GM03348 (cell line): Measurements from ENCODE around the gene KIF27.
A peak's percentile ranks its signal among the peaks of the same experiment; 100 is the strongest.
"Not testable (repeated sequence)": the region's sequence is repeated elsewhere in the genome, so short reads cannot be mapped to it uniquely, and the experiment has no call there.

Experiments
- DNase-seq: peaks from one replicate; pipeline ENCODE4 v3.0.0; 2012; ENCODE audit warnings: low spot score

Gene KIF27

GRCh38 chr9:83933790-83934189 is 12.6 kb upstream of the KIF27 start:
- no peak for DNase-seq

- DNase-seq, result no peak
Observed at GRCh38 chr9:83932851-83933250, 11.6 kb upstream of the KIF27 start.

GRCh38 chr9:83932011-83932410 is 10.8 kb upstream of the KIF27 start:
- no peak for DNase-seq

- no peak for DNase-seq
Observed at GRCh38 chr9:83930881-83931280, 9.6 kb upstream of the KIF27 start.

GRCh38 chr9:83927591-83927990 is 6.4 kb upstream of the KIF27 start:
- no peak for DNase-seq

GRCh38 chr9:83920469-83920926 is 734 bp downstream of the KIF27 start:
- DNase-seq, result peak; percentile 46

GRCh38 chr9:83919111-83919510 is 2.1 kb downstream of the KIF27 start:
- no peak for DNase-seq

- not testable (repeated sequence) for DNase-seq
Observed at GRCh38 chr9:83912194-83912593, 9.0 kb downstream of the KIF27 start.

- no peak for DNase-seq
Observed at GRCh38 chr9:83906144-83906543, 15.1 kb downstream of the KIF27 start.

- DNase-seq, result not testable (repeated sequence)
Observed at GRCh38 chr9:83900615-83901014, 20.6 kb downstream of the KIF27 start.

GRCh38 chr9:83894301-83894700 is 26.9 kb downstream of the KIF27 start:
- not testable (repeated sequence) for DNase-seq

GRCh38 chr9:83886498-83886897 is 34.7 kb downstream of the KIF27 start:
- not testable (repeated sequence) for DNase-seq

- peak; percentile 33 for DNase-seq
Observed at GRCh38 chr9:83885559-83886240, 35.5 kb downstream of the KIF27 start.

GRCh38 chr9:83881687-83882408 is 39.4 kb downstream of the KIF27 start:
- DNase-seq, result not testable (repeated sequence)

GRCh38 chr9:83875559-83875958 is 45.7 kb downstream of the KIF27 start:
- DNase-seq, result not testable (repeated sequence)

GRCh38 chr9:83849895-83850294 is 71.3 kb downstream of the KIF27 start:
- not testable (repeated sequence) for DNase-seq

GRCh38 chr9:83837070-83837643 is 84.1 kb downstream of the KIF27 start:
- not testable (repeated sequence) for DNase-seq

- not testable (repeated sequence) for DNase-seq
Observed at GRCh38 chr9:83830426-83831071, 90.7 kb downstream of the KIF27 start.

GRCh38 chr9:83824986-83825623 is 96.1 kb downstream of the KIF27 start:
- peak; percentile 17 for DNase-seq

- DNase-seq, result peak; percentile 78
Observed at GRCh38 chr9:83817356-83818278, 103.6 kb downstream of the KIF27 start, which contains the start of gene GKAP1. Gene GKAP1 (minus strand): TSS chr9:83817769. CDS start chr9:83806517, 11,252 bp downstream.

GRCh38 chr9:83817011-83817355 is 104.2 kb downstream of the KIF27 start:
- not testable (repeated sequence) for DNase-seq
